Ishikawa (cell line): Measurements from ENCODE around the gene POGLUT2.

ENCODE experiments used
- CEBPB ChIP-seq: IDR thresholded peaks from 2 replicates; pipeline ENCODE4 v1.6.1; 2012
- EP300 ChIP-seq: IDR thresholded peaks from 2 replicates; pipeline ENCODE4 v1.6.1; 2012; ENCODE audit warnings: borderline replicate concordance
- FOXM1 ChIP-seq: IDR thresholded peaks from 2 replicates; pipeline ENCODE4 v1.6.1; 2012; ENCODE audit warnings: low read depth, borderline replicate concordance
- NFIC ChIP-seq: IDR thresholded peaks from 2 replicates; pipeline ENCODE4 v1.6.1; 2012
- RAD21 ChIP-seq: IDR thresholded peaks from 2 replicates; pipeline ENCODE4 v1.6.1; 2012; ENCODE audit warnings: low read depth
- TAF1 ChIP-seq: IDR thresholded peaks from 2 replicates; pipeline ENCODE4 v1.6.1; 2012; ENCODE audit warnings: low read depth, mild to moderate bottlenecking
- TCF12 ChIP-seq: IDR thresholded peaks from 2 replicates; pipeline ENCODE4 v1.6.1; 2012; ENCODE audit warnings: low read depth
- TEAD4 ChIP-seq: IDR thresholded peaks from 2 replicates; pipeline ENCODE4 v1.6.1; 2012
- YY1 ChIP-seq: IDR thresholded peaks from 2 replicates; pipeline ENCODE4 v1.6.1; 2012; ENCODE audit warnings: low read depth
- ZBTB7A ChIP-seq: IDR thresholded peaks from 2 replicates; pipeline ENCODE4 v1.6.1; 2012; ENCODE audit warnings: low read depth
- TF ChIP-seq, protein P1 (sequence below): IDR thresholded peaks from 2 replicates; pipeline ENCODE4 v1.6.1; 2012; ENCODE audit warnings: low read depth, mild to moderate bottlenecking
- TF ChIP-seq, protein P2 (sequence below): IDR thresholded peaks from 2 replicates; pipeline ENCODE4 v1.6.1; 2012

DNA sequence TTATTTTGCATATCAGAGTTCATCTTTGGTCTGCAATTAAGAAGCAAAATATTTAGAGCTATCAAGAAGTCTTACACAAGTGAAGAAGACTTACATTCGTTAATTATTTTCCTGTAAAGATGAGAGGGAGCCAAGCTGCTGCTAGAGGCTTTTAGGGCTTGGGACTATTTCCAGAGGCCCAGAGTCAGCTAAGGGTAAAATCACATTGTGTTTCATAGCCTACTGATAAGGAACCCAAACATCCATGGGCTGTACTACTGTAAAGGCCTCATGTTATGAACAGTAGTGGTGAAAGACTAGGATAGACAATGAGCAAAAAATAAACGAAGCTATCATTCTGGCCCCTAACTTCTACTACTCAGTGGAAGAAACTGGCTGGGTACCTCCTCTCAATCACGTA, 14.3 kb downstream of the POGLUT2 start:
- TF ChIP-seq FOXM1 = no peak
- TF ChIP-seq TCF12 = no peak
- TF ChIP-seq, protein P1, sequence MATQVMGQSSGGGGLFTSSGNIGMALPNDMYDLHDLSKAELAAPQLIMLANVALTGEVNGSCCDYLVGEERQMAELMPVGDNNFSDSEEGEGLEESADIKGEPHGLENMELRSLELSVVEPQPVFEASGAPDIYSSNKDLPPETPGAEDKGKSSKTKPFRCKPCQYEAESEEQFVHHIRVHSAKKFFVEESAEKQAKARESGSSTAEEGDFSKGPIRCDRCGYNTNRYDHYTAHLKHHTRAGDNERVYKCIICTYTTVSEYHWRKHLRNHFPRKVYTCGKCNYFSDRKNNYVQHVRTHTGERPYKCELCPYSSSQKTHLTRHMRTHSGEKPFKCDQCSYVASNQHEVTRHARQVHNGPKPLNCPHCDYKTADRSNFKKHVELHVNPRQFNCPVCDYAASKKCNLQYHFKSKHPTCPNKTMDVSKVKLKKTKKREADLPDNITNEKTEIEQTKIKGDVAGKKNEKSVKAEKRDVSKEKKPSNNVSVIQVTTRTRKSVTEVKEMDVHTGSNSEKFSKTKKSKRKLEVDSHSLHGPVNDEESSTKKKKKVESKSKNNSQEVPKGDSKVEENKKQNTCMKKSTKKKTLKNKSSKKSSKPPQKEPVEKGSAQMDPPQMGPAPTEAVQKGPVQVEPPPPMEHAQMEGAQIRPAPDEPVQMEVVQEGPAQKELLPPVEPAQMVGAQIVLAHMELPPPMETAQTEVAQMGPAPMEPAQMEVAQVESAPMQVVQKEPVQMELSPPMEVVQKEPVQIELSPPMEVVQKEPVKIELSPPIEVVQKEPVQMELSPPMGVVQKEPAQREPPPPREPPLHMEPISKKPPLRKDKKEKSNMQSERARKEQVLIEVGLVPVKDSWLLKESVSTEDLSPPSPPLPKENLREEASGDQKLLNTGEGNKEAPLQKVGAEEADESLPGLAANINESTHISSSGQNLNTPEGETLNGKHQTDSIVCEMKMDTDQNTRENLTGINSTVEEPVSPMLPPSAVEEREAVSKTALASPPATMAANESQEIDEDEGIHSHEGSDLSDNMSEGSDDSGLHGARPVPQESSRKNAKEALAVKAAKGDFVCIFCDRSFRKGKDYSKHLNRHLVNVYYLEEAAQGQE = no peak
- TF ChIP-seq YY1 = no peak
- TF ChIP-seq, protein P2, sequence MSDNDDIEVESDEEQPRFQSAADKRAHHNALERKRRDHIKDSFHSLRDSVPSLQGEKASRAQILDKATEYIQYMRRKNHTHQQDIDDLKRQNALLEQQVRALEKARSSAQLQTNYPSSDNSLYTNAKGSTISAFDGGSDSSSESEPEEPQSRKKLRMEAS = no peak
- TF ChIP-seq ZBTB7A = no peak
- TF ChIP-seq RAD21 = no peak
- TF ChIP-seq EP300 = no peak
- TF ChIP-seq TAF1 = no peak
- TF ChIP-seq NFIC = no peak
- no peak for TF ChIP-seq TEAD4
- no peak for TF ChIP-seq CEBPB
